Heart left ventricle (tissue), 16 donors: ENCODE data around the gene DSC3. TPM values are rescaled to one million over a fixed set of nuclear protein-coding genes. Genes with fewer than 3 reads are reported as not detected.

ENCODE experiments used
- ATAC-seq, 4 donors: fragments of 200-7000 bp; cut with Tn5 transposase; one replicate each; pipeline ENCODE4 v1.9.1; 2020 to 2022; ENCODE audit warnings: moderate library complexity in 4 of 4, mild to moderate bottlenecking in 3 of 4, moderate number of reproducible peaks in 1 of 4
- DNase-seq, 5 donors: peaks; one replicate each; pipeline ENCODE4 v3.0.0-alpha.2; 2020
- H3K27ac ChIP-seq, 12 donors: fragments of 200-600 bp; sonication (generic) in 4 of 12; one replicate each; pipeline versions ENCODE4 v1.5.0 to v1.8.0; 2016 to 2022; ENCODE audit warnings: mild to moderate bottlenecking in 2 of 12
- H3K27me3 ChIP-seq, 9 donors: fragments of 200-600 bp; sonication (generic) in 2 of 9; one replicate each; pipeline versions ENCODE4 v1.5.1 to v1.8.0; 2016 to 2022; ENCODE audit warnings: mild to moderate bottlenecking in 3 of 9
- H3K36me3 ChIP-seq, 9 donors: fragments of 200-600 bp; sonication (generic) in 2 of 9; one replicate each; pipeline versions ENCODE4 v1.5.0 to v1.8.0; 2018 to 2022; ENCODE audit warnings: mild to moderate bottlenecking in 2 of 9
- H3K4me1 ChIP-seq, 12 donors: fragments of 200-600 bp; sonication (generic) in 4 of 12; one replicate each; pipeline versions ENCODE4 v1.5.0 to v1.8.0; 2016 to 2022; ENCODE audit warnings: mild to moderate bottlenecking in 3 of 12
- H3K4me3 ChIP-seq, 12 donors: fragments of 200-600 bp; sonication (generic) in 4 of 12; one replicate each; pipeline versions ENCODE4 v1.5.0 to v1.8.0; 2017 to 2022; ENCODE audit warnings: mild to moderate bottlenecking in 9 of 12, moderate library complexity in 4 of 12
- H3K9me3 ChIP-seq, 12 donors: fragments of 200-600 bp; sonication (generic) in 4 of 12; one replicate each; pipeline versions ENCODE4 v1.5.0 to v1.8.0; 2016 to 2022; ENCODE audit warnings: mild to moderate bottlenecking in 1 of 12
- POLR2A ChIP-seq, 2 donors: fragments of 450-650 bp; IDR thresholded peaks; one replicate each; pipeline ENCODE4 v1.6.1; 2017; ENCODE audit warnings: antibody characterized with exemption in 2 of 2, mild to moderate bottlenecking in 2 of 2, moderate library complexity in 2 of 2
- WGBS, 4 donors: extraction: QIAGEN DNeasy Blood & Tissue Kit in 2 of 4; methylation state at CpG; one replicate each; pipeline versions ENCODE4 v1.1.5 to v1.1.7; 2013 to 2018; 5-methylcytosine and 5-hydroxymethylcytosine counted together
- intact Hi-C, 10 donors: fragments of 100-400 bp; cut with DNase I; formaldehyde crosslinking; loops; one replicate each; pipeline versions ENCODE4 v1.11.1 to v1.14.2; 2022
- polyA plus RNA-seq, 2 donors: library from polyadenylated mRNA; stranded (reverse); fragments of 200-250 nt; gene quantifications; one replicate each; pipeline ENCODE4 v1.2.3, GENCODE V29; 2013
- total RNA-seq, 9 donors: library from RNA; depleted of rRNA in 2 of 9; stranded (reverse); fragments of >200 nt in 2 of 9; fragmentation: NEBNext Ultra II Directional in 3 of 9; extraction: Animal tissue kit (Norgen Biotek cat#: 25700) in 3 of 9; gene quantifications; one replicate each; pipeline versions ENCODE4 v1.1.0 to v1.2.4, GENCODE V29; 2016 to 2023
- TF ChIP-seq, protein P1 (sequence below), 12 donors: fragments of 200-600 bp; sonication (generic) in 4 of 12; IDR thresholded peaks; one replicate each; pipeline versions ENCODE4 v1.5.0 to v1.8.0; 2018 to 2022; ENCODE audit warnings: antibody characterized with exemption in 12 of 12, mild to moderate bottlenecking in 5 of 12
- donor health status: ischemic (EF 13 %, LVEDD 7.1; RV severe dilation, severe dysfunction).
- donor health status: healthy with polysubstance abuse.
- donor health status: DM: no; HTN: yes; CAD: no.
- donor health status: DM: no; HTN: no; CAD: no.
- donor health status: ischemic (EF 25% LVEDD 6.9; RV normal size, moderate dysfunction).
- donor health status: ischemic (EF 25% LVEDD 5.7; RV mildly dilated, moderate dysfunction).
- donor health status: healthy.
- donor health status: DM: yes; HTN: yes; CAD: no.
- donor health status: ischemic (EF 35%, LVEDD 5.7; RV mildly dilated, moderate dysfunction).
- donor health status: nonischemic (EF 11% LVEDD 7.7; RV severe dilation, severe dysfunction).
- donor health status: DM: yes; HTN: yes; CAD: no.
- donor health status: PGD.
- donor health status: ischemic (EF 29% LVEDD 5.4; RV normal size, mild dysfunction).
- donor health status: nonischemic (EF 23%, LVEDD 6.1; RV moderate dilation, normal function).

The DSC3 gene
- total and polyA plus RNA-seq, 11 donors, result 0.04 to 10.9 (median 0.13) TPM; not detected in 2

DNA sequence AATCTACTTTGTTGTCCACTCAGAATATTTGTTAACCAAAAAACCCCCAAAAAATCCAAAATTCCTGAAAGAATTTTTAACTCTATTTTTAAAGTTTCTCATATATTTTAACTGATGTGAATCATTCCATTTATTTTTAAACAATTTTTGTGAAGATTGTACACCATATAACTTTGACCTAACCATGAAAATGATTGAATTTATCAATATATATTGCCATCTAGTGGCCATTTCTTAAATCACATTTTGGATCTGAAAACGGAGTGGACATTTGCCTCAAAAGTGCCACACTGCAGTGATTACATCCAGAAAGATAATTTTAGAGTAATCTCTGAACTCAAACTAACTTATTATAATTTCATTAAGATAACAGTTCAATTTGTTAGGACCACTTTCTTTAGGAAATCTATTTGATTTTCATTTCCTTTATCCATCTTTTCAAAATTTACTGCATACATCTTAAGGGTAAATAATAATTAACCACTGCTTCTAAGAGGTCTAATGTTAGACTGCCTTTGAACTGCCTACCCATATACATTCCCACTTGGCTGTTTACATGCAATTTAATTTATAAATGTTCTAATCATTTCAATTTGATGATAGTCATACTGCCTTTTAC is 71.1 kb downstream of the DSC3 start:
- Histone ChIP-seq H3K27me3 (no peaks in the 10 kb centered on the region), H3K27ac (no peak overlapping the region), H3K36me3 (no peaks in the 10 kb centered on the region), H3K4me1 (no peaks in the 10 kb centered on the region), H3K9me3 (no peaks in the 10 kb centered on the region), H3K4me3 (no peak overlapping the region)
- ATAC-seq, result no peak
- DNase-seq, result no peak
- no peak for TF ChIP-seq POLR2A (IDR thresholded peaks at IDR 0.05)
- TF ChIP-seq, protein P1, sequence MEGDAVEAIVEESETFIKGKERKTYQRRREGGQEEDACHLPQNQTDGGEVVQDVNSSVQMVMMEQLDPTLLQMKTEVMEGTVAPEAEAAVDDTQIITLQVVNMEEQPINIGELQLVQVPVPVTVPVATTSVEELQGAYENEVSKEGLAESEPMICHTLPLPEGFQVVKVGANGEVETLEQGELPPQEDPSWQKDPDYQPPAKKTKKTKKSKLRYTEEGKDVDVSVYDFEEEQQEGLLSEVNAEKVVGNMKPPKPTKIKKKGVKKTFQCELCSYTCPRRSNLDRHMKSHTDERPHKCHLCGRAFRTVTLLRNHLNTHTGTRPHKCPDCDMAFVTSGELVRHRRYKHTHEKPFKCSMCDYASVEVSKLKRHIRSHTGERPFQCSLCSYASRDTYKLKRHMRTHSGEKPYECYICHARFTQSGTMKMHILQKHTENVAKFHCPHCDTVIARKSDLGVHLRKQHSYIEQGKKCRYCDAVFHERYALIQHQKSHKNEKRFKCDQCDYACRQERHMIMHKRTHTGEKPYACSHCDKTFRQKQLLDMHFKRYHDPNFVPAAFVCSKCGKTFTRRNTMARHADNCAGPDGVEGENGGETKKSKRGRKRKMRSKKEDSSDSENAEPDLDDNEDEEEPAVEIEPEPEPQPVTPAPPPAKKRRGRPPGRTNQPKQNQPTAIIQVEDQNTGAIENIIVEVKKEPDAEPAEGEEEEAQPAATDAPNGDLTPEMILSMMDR (IDR thresholded peaks at IDR 0.05), result peak; percentile 38 to 78 (median 62)
- intact Hi-C loops, result no loop called here
- WGBS, 4 donors, result 1 to 7% (median 4%) methylated on average over 1 of the region's 1 CpG

DNA sequence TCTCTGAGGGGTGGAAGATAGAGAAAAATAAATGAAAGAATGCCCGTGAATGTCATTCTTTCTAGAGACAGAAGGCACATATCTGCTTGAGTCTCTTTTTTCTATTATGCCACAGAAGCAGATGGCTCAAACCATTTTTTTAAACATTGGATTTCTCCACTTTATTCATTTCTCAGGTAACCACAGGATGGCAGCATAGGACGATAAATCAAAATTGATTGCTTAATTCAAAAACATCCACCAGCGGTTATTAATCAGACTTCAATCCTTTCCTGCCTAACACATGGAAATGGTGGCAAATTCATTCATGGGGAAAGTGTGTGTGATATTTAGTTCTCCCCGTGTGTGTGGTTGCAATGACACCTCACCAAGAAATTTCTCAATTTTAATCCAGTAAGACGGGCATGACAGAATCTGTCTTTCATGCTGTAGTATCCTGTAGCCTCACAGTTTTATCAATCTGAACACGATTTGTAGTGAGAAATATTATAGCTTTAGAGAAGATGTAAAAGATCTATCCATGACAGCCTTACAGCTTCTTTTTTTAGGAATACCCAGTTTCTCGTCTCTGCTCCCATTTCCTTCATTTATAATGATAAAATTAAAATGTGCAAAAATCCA is 72.2 kb downstream of the DSC3 start:
- Histone ChIP-seq H3K27me3 (no peaks in the 10 kb centered on the region), H3K4me3 (no peak overlapping the region), H3K4me1 (no peaks in the 10 kb centered on the region), H3K36me3 (no peaks in the 10 kb centered on the region), H3K27ac (no peak overlapping the region), H3K9me3 (no peaks in the 10 kb centered on the region)
- intact Hi-C loops, result no loop called here
- WGBS, 4 donors, result 29 to 34% (median 30%) methylated on average over 7 of the region's 7 CpGs
- DNase-seq, result no peak
- TF ChIP-seq POLR2A (IDR thresholded peaks at IDR 0.05), result no peak
- TF ChIP-seq, protein P1 (IDR thresholded peaks at IDR 0.05), result peak; percentile 18 to 49 (median 36)
- no peak for ATAC-seq

DNA sequence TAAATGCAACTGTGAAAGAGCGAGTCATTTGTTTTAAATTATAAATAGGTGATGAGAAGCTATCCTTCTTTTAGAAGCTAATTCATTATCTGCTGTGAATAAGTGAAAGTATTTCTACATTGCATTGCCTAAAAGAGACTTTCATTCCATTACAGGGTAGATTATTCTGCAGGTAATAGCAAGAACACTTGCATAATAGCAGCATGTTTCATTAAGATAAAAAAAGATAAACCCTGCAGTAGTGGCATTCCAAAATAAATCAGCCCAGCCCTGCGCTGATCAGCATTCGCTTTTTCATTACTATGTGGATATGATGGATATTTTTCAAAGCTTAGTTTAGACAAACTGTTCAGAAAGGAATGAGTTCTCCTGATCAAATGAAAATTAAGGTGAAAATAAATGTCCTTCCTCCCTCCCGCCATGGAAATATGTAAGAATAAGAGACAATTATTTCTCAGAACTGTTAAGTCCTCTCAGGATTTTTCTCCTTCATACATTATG is 72.8 kb downstream of the DSC3 start:
- H3K4me3 ChIP-seq, result no peak overlapping the region
- H3K27ac ChIP-seq, result no peak overlapping the region
- H3K9me3 ChIP-seq, result no peaks in the 10 kb centered on the region
- no peaks in the 10 kb centered on the region for H3K4me1 ChIP-seq
- intact Hi-C loops, result no loop called here
- no peak for TF ChIP-seq POLR2A (IDR thresholded peaks at IDR 0.05)
- TF ChIP-seq, protein P1 (IDR thresholded peaks at IDR 0.05), result no peak
- no peak for DNase-seq
- WGBS, 4 donors, result 85 to 89% (median 88%) methylated on average over 4 of the region's 4 CpGs
- H3K36me3 ChIP-seq, result no peaks in the 10 kb centered on the region
- no peaks in the 10 kb centered on the region for H3K27me3 ChIP-seq
- no peak for ATAC-seq

DNA sequence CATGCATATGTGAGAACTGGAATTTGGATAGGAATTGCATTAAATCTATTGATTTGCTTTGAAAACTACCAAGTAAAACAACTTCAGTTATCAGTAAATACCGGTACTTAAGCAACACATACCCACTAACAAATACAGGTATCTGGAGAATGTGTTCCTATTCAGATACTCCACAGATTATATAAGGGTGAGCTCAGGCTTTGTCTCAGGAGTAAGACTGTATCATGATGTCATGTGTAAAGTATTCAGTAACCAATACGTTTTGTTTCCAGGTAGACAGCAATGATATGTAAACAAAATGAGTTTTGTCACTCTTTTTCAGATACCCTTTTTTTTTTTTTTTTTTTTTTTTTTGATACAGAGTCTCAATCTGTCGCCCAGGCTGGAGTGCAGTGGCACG is 74.8 kb downstream of the DSC3 start:
- TF ChIP-seq, protein P1 (IDR thresholded peaks at IDR 0.05), result no peak
- no peak for TF ChIP-seq POLR2A (IDR thresholded peaks at IDR 0.05)
- H3K4me1 ChIP-seq, result no peaks in the 10 kb centered on the region
- H3K4me3 ChIP-seq, result no peak overlapping the region
- intact Hi-C loops, result no loop called here
- DNase-seq (no peak), ATAC-seq (no peak)
- 67 to 71% (median 69%) methylated on average over 4 of the region's 4 CpGs for WGBS, 4 donors
- no peaks in the 10 kb centered on the region for H3K9me3 ChIP-seq
- H3K27me3 ChIP-seq, result no peaks in the 10 kb centered on the region
- no peak overlapping the region for H3K27ac ChIP-seq
- no peaks in the 10 kb centered on the region for H3K36me3 ChIP-seq
